Measurements from ENCODE around the gene GUCY2D. TPM values are rescaled to one million over a fixed set of nuclear protein-coding genes. Genes with fewer than 3 reads are reported as not detected.

GUCY2D gene
- total RNA-seq, 2 donors from 2014 or later = 1.2 to 1.6 TPM

DNA sequence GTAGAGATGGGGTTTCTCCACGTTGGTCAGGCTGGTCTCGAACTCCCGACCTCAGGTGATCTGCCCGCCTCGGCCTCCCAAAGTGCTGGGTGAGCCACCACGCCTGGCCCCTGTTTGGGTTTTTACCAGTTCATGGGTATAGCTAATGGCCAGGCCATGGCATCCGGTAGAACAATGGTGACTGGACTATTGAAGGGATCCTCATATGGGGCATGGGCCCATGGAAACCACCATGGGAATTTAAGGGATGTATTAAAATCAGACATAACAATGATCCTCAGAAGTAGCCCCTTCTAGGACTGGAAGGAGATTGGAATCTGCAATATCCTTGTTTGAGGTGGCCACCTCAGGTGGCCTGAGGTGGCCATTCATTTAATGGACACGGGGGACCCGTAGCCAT, 17.5 kb upstream of the GUCY2D start:
- Histone ChIP-seq H3K27ac (ENCODE audit: low read depth, low read length) (no peak overlapping the region), H3K27me3 (ENCODE audit: control insufficient read depth, insufficient read depth, low read length, poor library complexity, severe bottlenecking) (no peaks in the 10 kb centered on the region), H3K36me3 (ENCODE audit: control insufficient read depth, insufficient read depth, low read length) (no peaks in the 10 kb centered on the region), H3K9ac (ENCODE audit: extremely low read depth, low read length, poor library complexity, severe bottlenecking) (no peak overlapping the region), H3K4me3 (ENCODE audit: low read length) (no peak overlapping the region), H3K4me1 (ENCODE audit: control insufficient read depth, insufficient read depth, low read length) (no peaks in the 10 kb centered on the region), H3K9me3 (ENCODE audit: control insufficient read depth, low read length) (no peaks in the 10 kb centered on the region)
- WGBS, 2 experiments (ENCODE audit: insufficient coverage in 1 of 2, insufficient read length in 1 of 2) = 88 to 95% methylated on average over 6 to 9 of the region's 9 CpGs
- DNase-seq = no peak
- H3K4me1 Mint-ChIP-seq = peaks cover 18% of the 10 kb centered on the region
- no peak overlapping the region for H3K4me3 Mint-ChIP-seq
- no peak overlapping the region for H3K27ac Mint-ChIP-seq
- peaks cover 18% of the 10 kb centered on the region for H3K27me3 Mint-ChIP-seq (ENCODE audit: insufficient read depth)
- TF ChIP-seq, protein P1, sequence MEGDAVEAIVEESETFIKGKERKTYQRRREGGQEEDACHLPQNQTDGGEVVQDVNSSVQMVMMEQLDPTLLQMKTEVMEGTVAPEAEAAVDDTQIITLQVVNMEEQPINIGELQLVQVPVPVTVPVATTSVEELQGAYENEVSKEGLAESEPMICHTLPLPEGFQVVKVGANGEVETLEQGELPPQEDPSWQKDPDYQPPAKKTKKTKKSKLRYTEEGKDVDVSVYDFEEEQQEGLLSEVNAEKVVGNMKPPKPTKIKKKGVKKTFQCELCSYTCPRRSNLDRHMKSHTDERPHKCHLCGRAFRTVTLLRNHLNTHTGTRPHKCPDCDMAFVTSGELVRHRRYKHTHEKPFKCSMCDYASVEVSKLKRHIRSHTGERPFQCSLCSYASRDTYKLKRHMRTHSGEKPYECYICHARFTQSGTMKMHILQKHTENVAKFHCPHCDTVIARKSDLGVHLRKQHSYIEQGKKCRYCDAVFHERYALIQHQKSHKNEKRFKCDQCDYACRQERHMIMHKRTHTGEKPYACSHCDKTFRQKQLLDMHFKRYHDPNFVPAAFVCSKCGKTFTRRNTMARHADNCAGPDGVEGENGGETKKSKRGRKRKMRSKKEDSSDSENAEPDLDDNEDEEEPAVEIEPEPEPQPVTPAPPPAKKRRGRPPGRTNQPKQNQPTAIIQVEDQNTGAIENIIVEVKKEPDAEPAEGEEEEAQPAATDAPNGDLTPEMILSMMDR (conservative IDR thresholded peaks at IDR 0.05) = no peak
- H3K36me3 Mint-ChIP-seq (ENCODE audit: low read depth) = no peaks in the 10 kb centered on the region
- no peaks in the 10 kb centered on the region for H3K9me3 Mint-ChIP-seq

DNA sequence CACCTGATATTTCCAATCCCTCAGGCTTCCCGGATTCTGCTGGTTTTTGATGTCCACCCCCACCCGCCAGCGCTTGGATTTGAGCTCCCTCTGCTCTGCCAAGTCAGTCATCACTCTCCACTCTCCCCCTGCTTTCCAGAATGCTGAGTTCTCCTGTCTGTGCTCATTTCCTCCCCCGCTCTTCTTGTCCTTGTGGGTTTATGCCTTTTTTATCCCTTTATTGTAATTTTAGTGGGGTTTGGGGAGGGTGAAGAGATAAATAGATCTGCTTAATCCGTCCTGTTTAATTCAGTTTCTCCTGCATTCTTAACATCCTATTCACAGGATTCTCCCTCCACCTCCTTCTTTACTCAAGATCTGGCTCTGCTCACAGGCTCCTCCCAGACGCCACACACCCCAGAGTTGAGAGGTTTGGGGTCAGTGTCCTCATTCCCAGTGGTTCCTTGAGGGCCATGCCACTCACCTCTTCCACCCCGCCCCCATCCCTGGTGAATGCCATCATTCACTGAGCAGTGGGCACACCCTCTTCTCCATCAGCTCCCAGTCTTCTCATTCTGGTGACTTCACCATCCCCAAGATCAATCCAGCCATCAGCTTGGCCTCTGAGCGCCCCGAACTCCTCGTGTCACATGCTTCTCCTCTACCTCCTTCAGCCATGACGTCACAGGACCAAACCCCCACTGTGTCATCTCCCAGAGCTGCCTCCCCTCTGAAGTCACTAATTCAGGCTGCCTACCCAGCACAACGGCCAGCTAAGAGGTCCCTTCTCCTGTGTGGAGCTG, 15.1 kb upstream of the GUCY2D start:
- no peak for DNase-seq
- Mint-ChIP-seq H3K4me3 (no peak overlapping the region), H3K27ac (no peak overlapping the region), H3K27me3 (ENCODE audit: insufficient read depth) (peaks cover 29% of the 10 kb centered on the region), H3K4me1 (peaks cover 11% of the 10 kb centered on the region), H3K36me3 (ENCODE audit: low read depth) (no peaks in the 10 kb centered on the region), H3K9me3 (peaks cover 3% of the 10 kb centered on the region)
- Histone ChIP-seq H3K9ac (ENCODE audit: extremely low read depth, low read length, poor library complexity, severe bottlenecking) (no peak overlapping the region), H3K27me3 (ENCODE audit: control insufficient read depth, insufficient read depth, low read length, poor library complexity, severe bottlenecking) (no peaks in the 10 kb centered on the region), H3K27ac (ENCODE audit: low read depth, low read length) (no peak overlapping the region), H3K36me3 (ENCODE audit: control insufficient read depth, insufficient read depth, low read length) (no peaks in the 10 kb centered on the region), H3K4me1 (ENCODE audit: control insufficient read depth, insufficient read depth, low read length) (no peaks in the 10 kb centered on the region), H3K4me3 (ENCODE audit: low read length) (no peak overlapping the region), H3K9me3 (ENCODE audit: control insufficient read depth, low read length) (no peaks in the 10 kb centered on the region)
- 83 to 85% methylated on average over 8 to 10 of the region's 12 CpGs for WGBS, 2 experiments (ENCODE audit: insufficient coverage in 1 of 2, insufficient read length in 1 of 2)
- TF ChIP-seq, protein P1 (conservative IDR thresholded peaks at IDR 0.05) = no peak

DNA sequence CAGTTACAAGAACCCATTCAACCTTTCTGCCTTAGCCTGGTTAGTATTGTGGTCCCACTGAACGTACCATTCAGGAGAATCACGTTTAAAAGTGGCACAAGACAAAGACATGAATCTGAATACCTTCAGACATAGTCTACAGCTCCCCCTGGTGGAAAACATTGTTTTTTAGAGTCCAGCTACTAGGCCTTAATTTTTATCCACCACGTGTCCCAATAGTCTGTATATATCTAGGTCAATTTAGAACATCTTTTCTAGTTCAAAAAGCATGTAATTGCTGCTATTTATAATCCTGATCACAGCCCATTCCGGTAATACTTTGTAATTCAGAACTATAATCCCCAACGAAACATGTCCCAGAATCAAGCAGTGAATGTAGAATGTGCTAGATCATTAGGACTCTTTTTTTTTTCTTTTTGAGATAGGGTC, 13.7 kb upstream of the GUCY2D start:
- Mint-ChIP-seq H3K27ac (no peak overlapping the region), H3K9me3 (peaks cover 3% of the 10 kb centered on the region), H3K4me3 (peak overlapping the region; percentile 45), H3K27me3 (ENCODE audit: insufficient read depth) (peaks cover 38% of the 10 kb centered on the region), H3K36me3 (ENCODE audit: low read depth) (no peaks in the 10 kb centered on the region), H3K4me1 (peaks cover 6% of the 10 kb centered on the region)
- DNase-seq = no peak
- TF ChIP-seq, protein P1 (conservative IDR thresholded peaks at IDR 0.05) = peak; percentile 76
- no peaks in the 10 kb centered on the region for H3K36me3 ChIP-seq (ENCODE audit: control insufficient read depth, insufficient read depth, low read length)
- no peak overlapping the region for H3K4me3 ChIP-seq (ENCODE audit: low read length)
- no peak overlapping the region for H3K9ac ChIP-seq (ENCODE audit: extremely low read depth, low read length, poor library complexity, severe bottlenecking)
- no peaks in the 10 kb centered on the region for H3K27me3 ChIP-seq (ENCODE audit: control insufficient read depth, insufficient read depth, low read length, poor library complexity, severe bottlenecking)
- WGBS, 2 experiments (ENCODE audit: insufficient coverage in 1 of 2, insufficient read length in 1 of 2) = 46 to 52% methylated on average over 4 to 5 of the region's 5 CpGs
- H3K4me1 ChIP-seq (ENCODE audit: control insufficient read depth, insufficient read depth, low read length) = no peaks in the 10 kb centered on the region
- no peaks in the 10 kb centered on the region for H3K9me3 ChIP-seq (ENCODE audit: control insufficient read depth, low read length)
- H3K27ac ChIP-seq (ENCODE audit: low read depth, low read length) = no peak overlapping the region

All from endodermal cell (in vitro differentiated cells).